PC-9 (cell line): ENCODE measurements around the gene MCC.

Experiments
- EZH2 ChIP-seq: fragments of 200-600 bp; sonication (generic); IDR thresholded peaks from 2 replicates; pipeline ENCODE4 v1.8.0; 2017; ENCODE audit warnings: antibody characterized with exemption, low read depth
- TF ChIP-seq, protein P1 (sequence below): fragments of 200-600 bp; sonication (generic); conservative IDR thresholded peaks from 2 replicates; pipeline ENCODE4 v1.6.1; 2017; ENCODE audit warnings: mixed run types, antibody characterized with exemption, mild to moderate bottlenecking, moderate library complexity

DNA sequence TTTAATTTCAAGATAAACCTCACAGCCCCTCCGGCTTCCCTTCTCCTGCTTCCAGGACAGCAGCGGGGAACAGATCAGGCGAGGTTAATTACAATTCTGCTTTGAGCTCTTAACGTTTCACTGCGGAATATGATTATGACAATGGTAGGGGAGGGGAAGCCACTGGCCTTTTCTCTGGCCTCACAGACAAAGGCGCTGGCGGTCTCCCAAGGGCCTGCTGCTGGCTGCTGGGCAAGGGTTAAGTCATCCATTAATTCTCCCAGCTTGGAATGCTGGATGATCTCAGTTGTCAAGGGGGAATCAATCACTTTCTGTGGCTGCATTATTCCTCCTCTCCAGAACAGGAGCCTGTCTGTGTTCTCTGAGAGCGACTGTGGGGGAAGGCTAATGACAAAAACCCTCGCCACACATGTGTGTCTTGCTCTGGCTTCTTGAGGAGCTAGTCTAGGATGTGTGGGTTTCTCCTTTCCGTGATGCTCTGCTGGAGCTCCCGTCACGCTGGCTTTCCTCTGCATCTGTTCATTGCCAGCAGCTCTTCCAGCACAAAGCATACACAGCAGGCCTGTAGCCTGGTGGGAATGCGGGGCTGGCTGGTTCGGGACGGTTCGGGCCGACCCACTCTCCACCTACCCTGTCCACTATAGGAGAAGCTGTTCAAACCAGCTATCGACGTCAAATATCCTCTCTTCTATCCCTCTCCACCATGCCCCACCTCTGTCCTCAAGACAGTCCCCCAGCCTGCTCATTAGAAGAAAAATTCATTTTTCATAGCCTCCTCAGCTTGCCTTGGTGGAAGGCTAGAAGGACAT, 428.8 kb downstream of the MCC start:
- TF ChIP-seq, protein P1, sequence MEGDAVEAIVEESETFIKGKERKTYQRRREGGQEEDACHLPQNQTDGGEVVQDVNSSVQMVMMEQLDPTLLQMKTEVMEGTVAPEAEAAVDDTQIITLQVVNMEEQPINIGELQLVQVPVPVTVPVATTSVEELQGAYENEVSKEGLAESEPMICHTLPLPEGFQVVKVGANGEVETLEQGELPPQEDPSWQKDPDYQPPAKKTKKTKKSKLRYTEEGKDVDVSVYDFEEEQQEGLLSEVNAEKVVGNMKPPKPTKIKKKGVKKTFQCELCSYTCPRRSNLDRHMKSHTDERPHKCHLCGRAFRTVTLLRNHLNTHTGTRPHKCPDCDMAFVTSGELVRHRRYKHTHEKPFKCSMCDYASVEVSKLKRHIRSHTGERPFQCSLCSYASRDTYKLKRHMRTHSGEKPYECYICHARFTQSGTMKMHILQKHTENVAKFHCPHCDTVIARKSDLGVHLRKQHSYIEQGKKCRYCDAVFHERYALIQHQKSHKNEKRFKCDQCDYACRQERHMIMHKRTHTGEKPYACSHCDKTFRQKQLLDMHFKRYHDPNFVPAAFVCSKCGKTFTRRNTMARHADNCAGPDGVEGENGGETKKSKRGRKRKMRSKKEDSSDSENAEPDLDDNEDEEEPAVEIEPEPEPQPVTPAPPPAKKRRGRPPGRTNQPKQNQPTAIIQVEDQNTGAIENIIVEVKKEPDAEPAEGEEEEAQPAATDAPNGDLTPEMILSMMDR: no peak
- TF ChIP-seq EZH2: no peak
